Measurements from ENCODE around the gene F13A1.

The F13A1 gene

GRCh38 chr6:6243846-6244245, 76.6 kb downstream of the F13A1 start:
- DNase-seq (ENCODE audit: low spot score), result no peak

GRCh38 chr6:6239598-6240581, 80.6 kb downstream of the F13A1 start:
- DNase-seq (ENCODE audit: low spot score), result no peak

GRCh38 chr6:6236730-6237469, 83.6 kb downstream of the F13A1 start:
- DNase-seq (ENCODE audit: low spot score), result no peak

- no peak for DNase-seq (ENCODE audit: low spot score)
Measured at GRCh38 chr6:6235786-6236185, 84.7 kb downstream of the F13A1 start.

- no peak for DNase-seq (ENCODE audit: low spot score)
Measured at GRCh38 chr6:6234963-6235362, 85.5 kb downstream of the F13A1 start.

GRCh38 chr6:6230286-6230685, 90.2 kb downstream of the F13A1 start:
- no peak for DNase-seq (ENCODE audit: low spot score)

GRCh38 chr6:6227896-6228295, 92.6 kb downstream of the F13A1 start:
- DNase-seq (ENCODE audit: low spot score), result no peak

GRCh38 chr6:6225885-6226529, 94.5 kb downstream of the F13A1 start:
- no peak for DNase-seq (ENCODE audit: low spot score)

- DNase-seq (ENCODE audit: low spot score), result no peak
Measured at GRCh38 chr6:6224933-6225486, 95.5 kb downstream of the F13A1 start.

- DNase-seq (ENCODE audit: low spot score), result no peak
Measured at GRCh38 chr6:6221787-6222535, 98.5 kb downstream of the F13A1 start.

GRCh38 chr6:6220718-6221117, 99.7 kb downstream of the F13A1 start:
- DNase-seq (ENCODE audit: low spot score), result no peak

GRCh38 chr6:6219716-6220115, 100.7 kb downstream of the F13A1 start:
- no peak for DNase-seq (ENCODE audit: low spot score)

- no peak for DNase-seq (ENCODE audit: low spot score)
Measured at GRCh38 chr6:6218759-6219085, 101.7 kb downstream of the F13A1 start.

- no peak for DNase-seq (ENCODE audit: low spot score)
Measured at GRCh38 chr6:6217855-6218758, 102.4 kb downstream of the F13A1 start.

GRCh38 chr6:6210994-6211393, 109.5 kb downstream of the F13A1 start:
- DNase-seq (ENCODE audit: low spot score), result no peak

GRCh38 chr6:6202886-6203285, 117.6 kb downstream of the F13A1 start:
- no peak for DNase-seq (ENCODE audit: low spot score)

- no peak for DNase-seq (ENCODE audit: low spot score)
Measured at GRCh38 chr6:6201200-6201599, 119.3 kb downstream of the F13A1 start.

GRCh38 chr6:6199678-6200077, 120.8 kb downstream of the F13A1 start:
- no peak for DNase-seq (ENCODE audit: low spot score)

- DNase-seq (ENCODE audit: low spot score), result no peak
Measured at GRCh38 chr6:6196762-6197161, 123.7 kb downstream of the F13A1 start.

GRCh38 chr6:6195080-6195479, 125.4 kb downstream of the F13A1 start:
- DNase-seq (ENCODE audit: low spot score), result no peak
